ENCODE data around the gene PHKB. TPM values are rescaled to one million over a fixed set of nuclear protein-coding genes. Genes with fewer than 3 reads are reported as not detected.
"Not testable (repeated sequence)": the region's sequence is repeated elsewhere in the genome, so short reads cannot be mapped to it uniquely, and the experiment has no call there.

Gene PHKB
- total RNA-seq, 1 donor from 2014 or later: 72.8 TPM

- intact Hi-C loops (cut with DNase I): no loop called here
- ATAC-seq (no peak), DNase-seq (ENCODE audit: missing footprints) (no peak)
Observed at GRCh38 chr16:47634126-47634525, 173.0 kb downstream of the PHKB start.

GRCh38 chr16:47634727-47635126 is 173.6 kb downstream of the PHKB start:
- ATAC-seq (no peak), DNase-seq (ENCODE audit: missing footprints) (no peak)
- intact Hi-C loops (cut with DNase I): no loop called here

- DNase-seq (ENCODE audit: missing footprints) (no peak), ATAC-seq (no peak)
- intact Hi-C loops (cut with DNase I): no loop called here
Observed at GRCh38 chr16:47636501-47637099, 175.5 kb downstream of the PHKB start.

- intact Hi-C loops (cut with DNase I): no loop called here
- DNase-seq (ENCODE audit: missing footprints) (no peak), ATAC-seq (no peak)
Observed at GRCh38 chr16:47638175-47638574, 177.0 kb downstream of the PHKB start.

GRCh38 chr16:47640661-47641060 is 179.5 kb downstream of the PHKB start:
- DNase-seq (ENCODE audit: missing footprints) (no peak), ATAC-seq (no peak)
- intact Hi-C loops (cut with DNase I): loop anchor here (10.0 kb wide), 1 partner anchor 176 kb away; the partner anchor contains the start of genes ITFG1 and PHKB

GRCh38 chr16:47643323-47644000 is 182.3 kb downstream of the PHKB start:
- DNase-seq (ENCODE audit: missing footprints) (no peak), ATAC-seq (no peak)
- intact Hi-C loops (cut with DNase I): loop anchor here (10.0 kb wide), 1 partner anchor 179 kb away; the partner anchor contains the start of genes ITFG1 and PHKB

- intact Hi-C loops (cut with DNase I): loop anchor here (10.0 kb wide), 1 partner anchor 179 kb away; the partner anchor contains the start of genes ITFG1 and PHKB
- ATAC-seq (peak; percentile 62), DNase-seq (ENCODE audit: missing footprints) (no peak)
Observed at GRCh38 chr16:47644166-47644565, 183.0 kb downstream of the PHKB start.

GRCh38 chr16:47644661-47645060 is 183.5 kb downstream of the PHKB start:
- intact Hi-C loops (cut with DNase I): loop anchor here (10.0 kb wide), 1 partner anchor 180 kb away; the partner anchor contains the start of genes ITFG1 and PHKB
- ATAC-seq (peak; percentile 48), DNase-seq (ENCODE audit: missing footprints) (no peak)

GRCh38 chr16:47646914-47647313 is 185.8 kb downstream of the PHKB start:
- intact Hi-C loops (cut with DNase I): loop anchor here (10.0 kb wide), 1 partner anchor 182 kb away; the partner anchor contains the start of genes ITFG1 and PHKB
- DNase-seq (ENCODE audit: missing footprints) (no peak), ATAC-seq (no peak)

- intact Hi-C loops (cut with DNase I): no loop called here
- no peak for ATAC-seq
- no peak for DNase-seq (ENCODE audit: missing footprints)
Observed at GRCh38 chr16:47657032-47657431, 195.9 kb downstream of the PHKB start.

- DNase-seq (ENCODE audit: missing footprints): no peak
- no peak for ATAC-seq
- intact Hi-C loops (cut with DNase I): no loop called here
Observed at GRCh38 chr16:47657977-47658376, 196.8 kb downstream of the PHKB start.

- ATAC-seq (no peak), DNase-seq (ENCODE audit: missing footprints) (no peak)
- intact Hi-C loops (cut with DNase I): loop anchor here (10.0 kb wide), 1 partner anchor 516 kb away; the partner anchor contains the start of gene NETO2
Observed at GRCh38 chr16:47660540-47660939, 199.4 kb downstream of the PHKB start.

GRCh38 chr16:47664653-47665325 is 203.7 kb downstream of the PHKB start:
- ATAC-seq: no peak
- intact Hi-C loops (cut with DNase I): loop anchor here (10.0 kb wide), 1 partner anchor 520 kb away; the partner anchor contains the start of gene NETO2
- DNase-seq (ENCODE audit: missing footprints): no peak

GRCh38 chr16:47666434-47666833 is 205.3 kb downstream of the PHKB start:
- intact Hi-C loops (cut with DNase I): loop anchor here (10.0 kb wide), 1 partner anchor 522 kb away; the partner anchor contains the start of gene NETO2
- ATAC-seq: no peak
- DNase-seq (ENCODE audit: missing footprints): no peak

GRCh38 chr16:47667956-47668355 is 206.8 kb downstream of the PHKB start:
- DNase-seq (ENCODE audit: missing footprints) (no peak), ATAC-seq (no peak)
- intact Hi-C loops (cut with DNase I): loop anchor here (10.0 kb wide), 1 partner anchor 523 kb away; the partner anchor contains the start of gene NETO2

- no peak for ATAC-seq
- DNase-seq (ENCODE audit: missing footprints): no peak
- intact Hi-C loops (cut with DNase I): no loop called here
Observed at GRCh38 chr16:47672475-47672874, 211.3 kb downstream of the PHKB start.

- ATAC-seq (no peak), DNase-seq (ENCODE audit: missing footprints) (no peak)
- intact Hi-C loops (cut with DNase I): no loop called here
Observed at GRCh38 chr16:47676635-47677177, 215.6 kb downstream of the PHKB start.

GRCh38 chr16:47681571-47681970 is 220.4 kb downstream of the PHKB start:
- DNase-seq (ENCODE audit: missing footprints); ATAC-seq; intact Hi-C loops (cut with DNase I): not testable (repeated sequence)

- no peak for DNase-seq (ENCODE audit: missing footprints)
- ATAC-seq: no peak
- intact Hi-C loops (cut with DNase I): no loop called here
Observed at GRCh38 chr16:47687694-47688093, 226.6 kb downstream of the PHKB start.
